ENCODE measurements around the gene SLC26A6. TPM values are rescaled to one million over a fixed set of nuclear protein-coding genes. Genes with fewer than 3 reads are reported as not detected.

The SLC26A6 gene
- total and polyA plus RNA-seq, 10 of the 15 experiments (the other 5 are each of a cell fraction or from before 2014, with no cell fraction given) = 2.1 to 24.9 (median 13.3) TPM

DNA sequence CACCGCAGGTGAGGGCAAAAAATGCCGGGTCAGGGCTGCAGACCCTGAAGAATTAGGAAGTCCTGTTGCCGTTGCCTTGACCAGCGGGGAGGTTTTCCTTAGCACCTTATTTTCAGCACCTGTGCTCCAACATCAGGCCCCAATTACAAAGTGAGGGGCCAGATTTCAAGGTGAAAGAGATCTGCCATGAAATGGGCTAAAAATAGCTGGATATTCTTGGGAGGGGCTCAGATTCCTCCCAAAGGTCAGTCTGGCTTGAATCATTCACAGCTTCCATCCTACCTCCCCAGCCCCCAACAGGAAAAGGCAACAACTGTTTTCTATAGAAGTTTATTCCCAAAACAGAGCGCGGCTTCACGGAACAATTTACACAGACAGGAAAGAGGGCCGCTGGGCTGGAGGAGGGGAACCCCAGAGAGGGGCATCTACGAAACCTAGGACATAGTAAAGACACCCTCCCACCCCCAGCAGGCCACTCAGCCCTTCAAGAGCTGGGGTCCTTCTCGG lies 941 bp upstream of the SLC26A6 start:
- Histone ChIP-seq H3K4me2 (ENCODE audit: control insufficient read depth, insufficient read depth) (peak overlapping the region; percentile 70), H2AFZ (ENCODE audit: control insufficient read depth, low read depth, low read length) (peak overlapping the region; percentile 85), H3K4me3 (peak overlapping the region; percentile 77), H4K20me1 (ENCODE audit: control insufficient read depth, insufficient read depth) (no peaks in the 10 kb centered on the region), H3K9ac (ENCODE audit: control insufficient read depth, insufficient read depth, low read length) (peak overlapping the region; percentile 23; the same call in 1 of the 2 replicates), H3K27me3 (replicated peaks in 1 of 2; ENCODE audit: control insufficient read depth in 2 of 2, insufficient read depth in 2 of 2, low read length in 1 of 2) (no peaks in the 10 kb centered on the region), H3K9me3 (replicated peaks; ENCODE audit: control insufficient read depth, insufficient read depth, low read length) (no peaks in the 10 kb centered on the region), H3K4me1 (ENCODE audit: control insufficient read depth, insufficient read depth, low read length) (peaks cover 11% of the 10 kb centered on the region; the same call in 1 of the 2 replicates), H3K27ac (ENCODE audit: control insufficient read depth, insufficient read depth) (peak overlapping the region; percentile 38; the same call in 1 of the 2 replicates), H3K36me3 (ENCODE audit: control insufficient read depth in 2 of 2, insufficient read depth in 2 of 2, low read length in 1 of 2) (peaks cover 0 to 2% of the 10 kb centered on the region in 2 experiments; a peak in 1 of 4 replicates), H3K79me2 (ENCODE audit: control insufficient read depth, insufficient read depth, low read length) (peaks cover 3% of the 10 kb centered on the region)
- TF ChIP-seq, protein P1, sequence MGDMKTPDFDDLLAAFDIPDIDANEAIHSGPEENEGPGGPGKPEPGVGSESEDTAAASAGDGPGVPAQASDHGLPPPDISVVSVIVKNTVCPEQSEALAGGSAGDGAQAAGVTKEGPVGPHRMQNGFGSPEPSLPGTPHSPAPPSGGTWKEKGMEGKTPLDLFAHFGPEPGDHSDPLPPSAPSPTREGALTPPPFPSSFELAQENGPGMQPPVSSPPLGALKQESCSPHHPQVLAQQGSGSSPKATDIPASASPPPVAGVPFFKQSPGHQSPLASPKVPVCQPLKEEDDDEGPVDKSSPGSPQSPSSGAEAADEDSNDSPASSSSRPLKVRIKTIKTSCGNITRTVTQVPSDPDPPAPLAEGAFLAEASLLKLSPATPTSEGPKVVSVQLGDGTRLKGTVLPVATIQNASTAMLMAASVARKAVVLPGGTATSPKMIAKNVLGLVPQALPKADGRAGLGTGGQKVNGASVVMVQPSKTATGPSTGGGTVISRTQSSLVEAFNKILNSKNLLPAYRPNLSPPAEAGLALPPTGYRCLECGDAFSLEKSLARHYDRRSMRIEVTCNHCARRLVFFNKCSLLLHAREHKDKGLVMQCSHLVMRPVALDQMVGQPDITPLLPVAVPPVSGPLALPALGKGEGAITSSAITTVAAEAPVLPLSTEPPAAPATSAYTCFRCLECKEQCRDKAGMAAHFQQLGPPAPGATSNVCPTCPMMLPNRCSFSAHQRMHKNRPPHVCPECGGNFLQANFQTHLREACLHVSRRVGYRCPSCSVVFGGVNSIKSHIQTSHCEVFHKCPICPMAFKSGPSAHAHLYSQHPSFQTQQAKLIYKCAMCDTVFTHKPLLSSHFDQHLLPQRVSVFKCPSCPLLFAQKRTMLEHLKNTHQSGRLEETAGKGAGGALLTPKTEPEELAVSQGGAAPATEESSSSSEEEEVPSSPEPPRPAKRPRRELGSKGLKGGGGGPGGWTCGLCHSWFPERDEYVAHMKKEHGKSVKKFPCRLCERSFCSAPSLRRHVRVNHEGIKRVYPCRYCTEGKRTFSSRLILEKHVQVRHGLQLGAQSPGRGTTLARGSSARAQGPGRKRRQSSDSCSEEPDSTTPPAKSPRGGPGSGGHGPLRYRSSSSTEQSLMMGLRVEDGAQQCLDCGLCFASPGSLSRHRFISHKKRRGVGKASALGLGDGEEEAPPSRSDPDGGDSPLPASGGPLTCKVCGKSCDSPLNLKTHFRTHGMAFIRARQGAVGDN (IDR thresholded peaks at IDR 0.05) = no peak
- TF ChIP-seq NR2C2 (IDR thresholded peaks at IDR 0.05; ENCODE audit: borderline replicate concordance, control insufficient read depth, insufficient read length, low read depth) = no peak
- TF ChIP-seq ZSCAN29 (IDR thresholded peaks at IDR 0.05) = no peak
- TF ChIP-seq, protein P2, sequence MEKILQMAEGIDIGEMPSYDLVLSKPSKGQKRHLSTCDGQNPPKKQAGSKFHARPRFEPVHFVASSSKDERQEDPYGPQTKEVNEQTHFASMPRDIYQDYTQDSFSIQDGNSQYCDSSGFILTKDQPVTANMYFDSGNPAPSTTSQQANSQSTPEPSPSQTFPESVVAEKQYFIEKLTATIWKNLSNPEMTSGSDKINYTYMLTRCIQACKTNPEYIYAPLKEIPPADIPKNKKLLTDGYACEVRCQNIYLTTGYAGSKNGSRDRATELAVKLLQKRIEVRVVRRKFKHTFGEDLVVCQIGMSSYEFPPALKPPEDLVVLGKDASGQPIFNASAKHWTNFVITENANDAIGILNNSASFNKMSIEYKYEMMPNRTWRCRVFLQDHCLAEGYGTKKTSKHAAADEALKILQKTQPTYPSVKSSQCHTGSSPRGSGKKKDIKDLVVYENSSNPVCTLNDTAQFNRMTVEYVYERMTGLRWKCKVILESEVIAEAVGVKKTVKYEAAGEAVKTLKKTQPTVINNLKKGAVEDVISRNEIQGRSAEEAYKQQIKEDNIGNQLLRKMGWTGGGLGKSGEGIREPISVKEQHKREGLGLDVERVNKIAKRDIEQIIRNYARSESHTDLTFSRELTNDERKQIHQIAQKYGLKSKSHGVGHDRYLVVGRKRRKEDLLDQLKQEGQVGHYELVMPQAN (conservative IDR thresholded peaks at IDR 0.05) = no peak
- no peak for TF ChIP-seq SUZ12 (IDR thresholded peaks at IDR 0.05; ENCODE audit: unreplicated experiment)
- no TSS peak for BruUV-seq (replicated peaks)
- WGBS (ENCODE audit: insufficient coverage, insufficient replicate concordance, low lambda C conversion rate, missing lambda C conversion rate) = 46% methylated on average over 10 of the region's 10 CpGs
- SMC1A ChIA-PET (ENCODE audit: uncharacterized antibody, unreplicated experiment) = interaction anchor here (1.0 to 2.2 kb wide), 6 partner anchors 25 to 200 kb away, joined by 3 to 6 read pairs (median 4); partner anchors contain the start of gene PFKFB4
- RAD21 ChIA-PET (ENCODE audit: unreplicated experiment) = interaction anchor here (0.7 to 3.5 kb wide), 12 partner anchors 26 to 482 kb away, joined by 3 to 32 read pairs (median 4); partner anchors contain the start of genes ATRIP, PFKFB4 and UQCRC1
- POLR2A ChIA-PET = interaction anchor here (0.6 to 1.8 kb wide), 4 partner anchors 25 to 189 kb away, joined by 3 to 7 read pairs (median 3); partner anchors contain the start of genes ATRIP and PFKFB4
- FAIRE-seq (no peak), DNase-seq (ENCODE audit: low read depth, low spot score) (no peak), ATAC-seq (no peak)
- CTCF ChIA-PET = interaction anchor here (0.8 to 4.6 kb wide), 24 partner anchors 13 to 458 kb away, joined by 3 to 48 read pairs (median 5); partner anchors contain the start of genes CCDC51, CELSR3, NCKIPSD and PFKFB4
- in situ Hi-C loops (cut with MboI) = no loop called here
- intact Hi-C loops (cut with micrococcal nuclease; ENCODE audit: unreplicated experiment) = no loop called here
